Activated effector memory CD4-positive, alpha-beta T cell treated with Interleukin-2 at 50 U/mL for 16 hours (primary cell): ENCODE results near the gene KPNA6.
"Not testable (repeated sequence)": the region's sequence is repeated elsewhere in the genome, so short reads cannot be mapped to it uniquely, and the experiment has no call there.

Experiments
- DNase-seq: peaks from one replicate; pipeline ENCODE4 v3.0.0-alpha.2; 2020

The KPNA6 gene

GRCh38 chr1:32107742-32108661 is at the start of gene KPNA6:
TSS of gene KPNA6 (plus strand) at chr1:32108056. CDS start at chr1:32108131, 75 bp downstream.
- DNase-seq, result peak; percentile 88

GRCh38 chr1:32060914-32061313 is 46.9 kb upstream of the KPNA6 start:
- DNase-seq, result no peak

DNA sequence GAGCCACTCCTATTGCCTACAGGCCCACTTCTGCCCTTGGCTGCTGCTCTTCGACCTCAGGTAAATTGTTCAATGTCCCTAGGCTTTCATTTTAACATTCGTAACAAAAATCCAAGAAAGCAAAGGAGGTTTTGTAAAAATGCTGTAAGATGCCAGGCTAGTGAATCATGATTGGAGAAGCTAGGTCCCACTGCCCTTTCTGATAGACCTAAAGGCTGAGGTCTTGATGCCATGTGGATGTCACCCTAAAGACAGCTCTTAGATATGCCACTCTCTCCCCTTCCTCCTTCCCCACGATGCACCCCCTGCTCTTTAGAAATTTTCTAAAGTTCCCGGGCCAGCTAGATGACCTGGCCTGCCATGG is 45.0 kb upstream of the KPNA6 start:
- no peak for DNase-seq

DNA sequence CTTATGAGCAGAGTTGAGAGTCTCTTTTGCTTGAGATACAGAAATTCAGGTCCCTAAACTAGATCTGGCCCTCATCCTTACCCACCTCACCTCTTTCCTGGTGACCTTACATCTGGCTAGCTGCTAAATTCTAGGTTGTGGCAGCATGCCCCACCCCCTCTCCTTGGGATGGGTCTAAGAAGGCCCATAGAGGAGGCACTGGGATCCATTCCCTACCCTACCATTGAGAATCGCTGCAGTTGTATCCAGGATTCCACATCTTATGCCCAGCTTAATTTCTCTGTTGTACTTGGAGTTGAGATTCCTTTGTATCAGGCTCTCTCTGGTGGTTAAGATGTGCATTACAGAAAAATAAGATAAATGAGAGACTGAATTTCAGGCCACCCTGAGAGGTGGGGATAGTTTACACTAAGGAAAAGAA is 44.6 kb upstream of the KPNA6 start:
- DNase-seq, result no peak

GRCh38 chr1:32065613-32066488 is 42.0 kb upstream of the KPNA6 start:
- not testable (repeated sequence) for DNase-seq

- no peak for DNase-seq
Observed at GRCh38 chr1:32066489-32066873, 41.4 kb upstream of the KPNA6 start.

DNA sequence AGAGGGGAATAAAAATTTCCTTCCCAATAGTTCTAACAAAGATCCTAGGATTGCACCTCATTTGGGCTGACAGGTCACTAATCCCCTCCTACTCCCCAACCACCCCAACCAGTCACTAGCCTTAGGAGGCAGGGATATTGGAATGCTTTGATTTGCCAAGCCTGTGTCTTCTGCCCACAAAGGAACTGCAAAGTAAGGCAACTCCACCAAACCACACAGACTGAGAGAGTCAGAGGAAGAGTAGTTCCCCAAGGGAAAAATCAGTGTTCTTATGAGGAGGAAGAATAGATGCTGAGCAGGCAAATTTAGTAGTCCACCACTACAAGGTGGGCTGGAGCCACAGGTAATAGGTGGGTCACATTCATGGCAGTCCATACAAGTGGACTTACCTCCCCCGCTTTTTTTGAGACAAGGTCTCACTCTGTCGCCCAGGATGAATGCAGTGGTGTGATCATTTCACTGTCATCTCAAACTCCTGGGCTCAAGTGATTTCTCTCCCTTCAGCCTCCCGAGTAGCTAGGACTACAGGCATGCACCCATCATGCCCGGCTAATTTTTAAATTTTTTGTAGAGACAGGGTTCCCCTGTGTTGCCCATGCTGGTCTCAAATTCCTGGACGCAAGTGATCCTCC is 38.8 kb upstream of the KPNA6 start:
- DNase-seq, result no peak

GRCh38 chr1:32071758-32072621 is 35.9 kb upstream of the KPNA6 start:
- DNase-seq, result no peak

DNA sequence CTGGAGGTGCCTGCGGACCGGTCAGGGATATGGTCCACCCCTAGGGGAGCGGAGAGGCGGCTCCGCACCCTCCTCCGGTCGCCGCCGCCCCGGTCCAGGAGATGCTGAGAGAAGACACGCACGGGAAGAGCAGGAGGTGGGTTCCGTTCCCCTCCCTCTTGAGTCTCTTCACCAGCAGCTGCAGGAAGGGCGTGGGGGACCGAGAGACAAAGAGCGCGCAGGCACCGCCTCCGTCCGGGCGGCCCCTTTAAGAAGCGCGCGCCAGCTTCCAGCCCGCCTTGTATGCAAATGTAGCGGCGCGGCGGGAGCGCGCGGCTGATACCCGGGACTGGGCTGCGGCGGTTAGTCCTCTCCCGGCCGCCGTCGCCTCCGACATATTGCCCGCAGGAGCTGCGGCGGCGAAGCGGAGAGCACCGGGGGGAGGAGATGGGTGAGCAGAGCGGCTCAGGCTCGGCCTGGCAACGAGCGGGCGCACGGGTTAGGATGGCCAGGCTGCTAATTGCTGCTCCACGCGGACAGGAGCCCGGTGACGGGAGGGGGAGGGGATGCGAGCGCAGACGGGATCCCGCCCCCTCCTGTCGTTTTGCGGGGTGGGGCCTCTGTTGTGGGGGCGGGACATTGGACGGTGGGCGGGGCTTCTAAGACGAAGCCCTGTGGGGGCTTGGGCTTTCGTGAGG is 35.1 kb upstream of the KPNA6 start, which contains the start of gene TMEM39B:
TSS of gene TMEM39B (plus strand) at position 318 of the 677 bp plus-strand sequence. CDS start at position 427, 109 bp downstream.
- peak; percentile 92 for DNase-seq

DNA sequence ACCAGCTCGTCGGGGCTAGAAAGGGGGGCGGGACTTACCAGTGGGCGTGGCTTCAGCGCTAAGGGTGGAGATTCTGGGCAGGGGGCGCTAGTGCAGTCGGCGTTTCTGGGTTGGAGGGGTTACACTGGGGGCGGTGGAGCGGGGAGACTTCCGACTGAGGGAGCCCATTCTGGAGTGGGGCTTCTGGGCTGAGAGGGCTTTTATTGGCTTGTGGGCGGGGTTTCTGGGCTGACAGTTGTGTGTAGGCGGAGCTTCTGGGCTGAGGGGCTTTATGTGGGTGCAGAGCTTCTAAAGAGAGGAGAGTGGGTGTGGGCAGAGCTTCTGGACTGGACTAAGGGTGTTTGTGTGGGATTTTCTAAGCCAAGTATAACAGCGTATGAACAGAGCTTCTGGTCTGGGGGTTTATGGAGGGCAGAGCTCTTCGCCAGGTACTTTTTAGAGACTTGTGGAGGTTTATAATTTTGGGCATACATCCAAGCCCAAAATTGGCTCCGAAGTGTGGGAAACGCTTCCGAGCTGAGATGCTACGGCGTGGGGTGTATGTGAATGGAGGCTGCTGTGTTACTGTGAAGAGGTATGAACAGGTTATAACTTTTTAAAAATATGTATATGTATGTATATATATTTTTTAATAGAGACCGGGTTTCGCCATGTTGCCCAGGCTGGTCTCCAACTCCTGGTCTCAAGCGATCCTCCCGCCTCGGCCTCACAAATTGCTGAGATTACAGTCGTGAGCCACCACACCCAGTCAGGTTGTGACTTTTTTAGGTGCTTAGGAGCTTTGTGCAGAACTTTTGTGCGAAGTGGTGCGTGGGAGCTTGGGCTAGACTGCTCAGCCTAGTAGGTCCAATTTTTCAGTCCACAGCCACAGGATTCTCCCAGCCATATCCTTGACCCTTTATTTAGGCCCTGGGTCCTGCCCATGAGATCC is 34.3 kb upstream of the KPNA6 start:
- no peak for DNase-seq

DNA sequence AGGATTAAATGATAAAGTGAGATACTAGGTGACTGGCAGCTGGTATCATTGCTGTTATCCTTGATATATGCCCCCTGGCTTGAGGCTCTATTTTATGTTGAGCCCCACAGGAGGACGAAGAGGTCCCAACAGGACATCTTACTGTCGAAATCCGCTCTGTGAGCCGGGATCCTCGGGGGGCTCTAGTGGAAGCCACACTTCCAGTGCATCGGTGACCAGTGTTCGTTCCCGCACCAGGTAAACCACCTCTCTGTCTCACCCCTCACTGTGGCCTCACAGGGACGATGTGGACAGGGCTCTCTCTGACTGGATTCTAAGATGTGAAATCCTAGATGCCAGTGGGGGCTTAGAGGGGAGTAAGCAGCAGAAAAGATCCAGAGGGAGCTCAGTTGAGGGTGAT is 33.0 kb upstream of the KPNA6 start:
- no peak for DNase-seq

DNA sequence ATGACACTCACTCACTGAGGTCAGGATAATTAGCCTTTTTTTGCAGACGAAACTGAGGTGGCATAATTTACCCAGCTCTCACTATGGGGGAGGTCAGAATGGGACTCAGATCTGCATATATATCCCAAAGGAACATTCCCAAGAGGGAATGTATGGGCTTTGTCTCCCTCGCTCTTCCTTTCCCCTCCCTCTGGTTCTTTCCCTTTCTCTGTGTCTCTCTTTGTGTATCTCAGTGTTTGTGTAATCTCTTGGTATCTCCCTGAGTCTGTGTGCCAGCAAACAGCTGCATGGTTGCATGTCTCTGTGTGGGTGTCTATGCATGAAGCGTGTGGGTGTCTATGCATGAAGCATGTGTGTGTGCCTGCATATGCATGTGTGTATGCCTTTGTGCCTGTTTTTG is 30.4 kb upstream of the KPNA6 start:
- no peak for DNase-seq

- DNase-seq, result no peak
Observed at GRCh38 chr1:32082022-32082421, 25.8 kb upstream of the KPNA6 start.

GRCh38 chr1:32086381-32086780 is 21.5 kb upstream of the KPNA6 start:
- DNase-seq, result not testable (repeated sequence)

GRCh38 chr1:32091176-32091575 is 16.7 kb upstream of the KPNA6 start:
- no peak for DNase-seq

DNA sequence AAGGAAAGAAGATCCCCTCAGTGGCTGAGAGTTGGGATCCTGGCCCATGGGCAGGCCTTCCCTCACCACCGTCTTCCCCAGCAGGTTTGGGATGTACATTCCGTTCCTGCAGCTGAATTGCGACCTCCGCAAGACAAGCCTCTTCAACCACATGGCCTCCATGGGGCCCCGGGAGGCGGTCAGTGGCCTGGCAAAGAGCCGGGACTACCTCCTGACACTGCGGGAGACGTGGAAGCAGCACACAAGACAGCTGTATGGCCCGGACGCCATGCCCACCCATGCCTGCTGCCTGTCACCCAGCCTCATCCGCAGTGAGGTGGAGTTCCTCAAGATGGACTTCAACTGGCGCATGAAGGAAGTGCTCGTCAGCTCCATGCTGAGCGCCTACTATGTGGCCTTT is 16.3 kb upstream of the KPNA6 start:
- DNase-seq, result no peak

DNA sequence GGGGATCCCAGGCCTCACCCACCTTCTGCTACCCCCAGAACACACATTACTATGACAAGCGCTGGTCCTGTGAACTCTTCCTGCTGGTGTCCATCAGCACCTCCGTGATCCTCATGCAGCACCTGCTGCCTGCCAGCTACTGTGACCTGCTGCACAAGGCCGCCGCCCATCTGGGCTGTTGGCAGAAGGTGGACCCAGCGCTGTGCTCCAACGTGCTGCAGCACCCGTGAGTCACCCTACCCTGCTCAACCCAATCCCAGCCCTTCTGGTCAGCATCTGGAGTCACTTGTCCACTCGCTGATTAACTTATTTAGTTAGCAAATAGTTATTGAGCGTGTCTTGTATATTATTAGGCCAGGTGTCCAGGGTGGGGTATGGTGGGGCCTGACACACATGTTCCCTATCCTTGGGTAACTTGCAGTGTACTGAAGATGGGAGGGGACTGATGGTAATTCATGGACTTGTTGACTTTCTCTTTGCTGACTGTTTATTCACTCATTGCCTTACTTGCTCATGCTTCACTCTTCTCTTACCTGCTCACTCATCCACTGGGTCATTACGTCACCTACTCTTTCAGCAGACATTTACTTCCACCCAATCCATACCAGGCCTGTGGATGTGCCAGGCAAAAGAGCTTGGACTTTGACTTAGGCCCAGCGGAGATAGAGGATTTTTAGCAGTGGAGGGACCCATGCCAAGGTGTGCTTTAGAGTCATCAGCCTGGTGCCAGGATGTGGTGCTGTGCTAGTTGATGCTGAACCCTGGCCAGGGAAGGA is 12.9 kb upstream of the KPNA6 start:
- DNase-seq, result no peak

GRCh38 chr1:32099426-32099825 is 8.4 kb upstream of the KPNA6 start:
- no peak for DNase-seq

DNA sequence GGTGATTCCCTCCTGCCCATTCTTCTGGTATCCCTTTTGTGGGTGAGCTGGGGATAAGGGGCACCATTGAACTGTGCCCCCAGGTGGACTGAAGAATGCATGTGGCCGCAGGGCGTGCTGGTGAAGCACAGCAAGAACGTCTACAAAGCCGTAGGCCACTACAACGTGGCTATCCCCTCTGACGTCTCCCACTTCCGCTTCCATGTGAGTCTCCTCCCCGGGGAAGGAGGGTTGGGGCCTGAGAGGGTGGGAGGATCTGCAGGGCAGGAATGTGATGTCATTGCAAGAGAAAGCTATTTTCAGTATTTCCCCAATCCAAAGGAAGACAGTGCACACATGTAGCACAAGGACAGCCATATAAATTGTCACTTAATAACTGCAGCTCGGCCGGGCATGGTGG is 7.5 kb upstream of the KPNA6 start:
- DNase-seq, result no peak
